Upper lobe of right lung (tissue), 1 donor: Measurements from ENCODE around the gene MRPS23. TPM values are rescaled to one million over a fixed set of nuclear protein-coding genes. Genes with fewer than 3 reads are reported as not detected.

Source experiments
- ATAC-seq: fragments of 200-7000 bp; cut with Tn5 transposase; one replicate; pipeline ENCODE4 v1.9.1; 2020; ENCODE audit warnings: mild to moderate bottlenecking, moderate library complexity
- DNase-seq: peaks from one replicate; pipeline ENCODE4 v3.0.0-alpha.2; 2020
- H3K27ac ChIP-seq: fragments of 200-600 bp; one replicate; pipeline ENCODE4 v1.8.0; 2022
- H3K27me3 ChIP-seq: fragments of 200-600 bp; one replicate; pipeline ENCODE4 v1.8.0; 2022; ENCODE audit warnings: mild to moderate bottlenecking
- H3K36me3 ChIP-seq: fragments of 200-600 bp; one replicate; pipeline ENCODE4 v1.8.0; 2022
- H3K4me1 ChIP-seq: fragments of 200-600 bp; one replicate; pipeline ENCODE4 v1.8.0; 2022
- H3K4me3 ChIP-seq: fragments of 200-600 bp; one replicate; pipeline ENCODE4 v1.8.0; 2022; ENCODE audit warnings: mild to moderate bottlenecking
- H3K9me3 ChIP-seq: fragments of 200-600 bp; one replicate; pipeline ENCODE4 v1.8.0; 2022
- CTCF ChIP-seq: fragments of 200-600 bp; IDR thresholded peaks from one replicate; pipeline ENCODE4 v1.8.0; 2022; ENCODE audit warnings: antibody characterized with exemption
- intact Hi-C: fragments of 100-400 bp; cut with DNase I; formaldehyde crosslinking; loops from one replicate; pipeline ENCODE4 v1.11.0; 2022
- total RNA-seq: library from RNA; stranded (reverse); fragmentation: NEBNext Ultra II Directional; extraction: Animal tissue kit (Norgen Biotek cat#: 25700); gene quantifications from one replicate; pipeline ENCODE4 v1.2.1, GENCODE V29; 2021
- donor health status: DM: no; HTN: yes; CAD: no; lungs with severe emphysema.

MRPS23 gene
- total RNA-seq, 1 donor from 2014 or later, result 36.0 TPM

- TF ChIP-seq CTCF, result no peak
- ATAC-seq (no peak), DNase-seq (no peak)
- Histone ChIP-seq H3K27ac (no peak overlapping the region), H3K4me1 (peaks cover 28% of the 10 kb centered on the region), H3K9me3 (no peaks in the 10 kb centered on the region), H3K27me3 (no peaks in the 10 kb centered on the region), H3K4me3 (no peak overlapping the region), H3K36me3 (peaks cover 6% of the 10 kb centered on the region)
- intact Hi-C loops, result no loop called here
Measured at GRCh38 chr17:57866319-57866718, 16.5 kb upstream of the MRPS23 start.

GRCh38 chr17:57864273-57864672 is 14.4 kb upstream of the MRPS23 start:
- H3K27me3 ChIP-seq, result no peaks in the 10 kb centered on the region
- DNase-seq, result peak; percentile 19
- no peak for TF ChIP-seq CTCF
- intact Hi-C loops, result no loop called here
- H3K9me3 ChIP-seq, result no peaks in the 10 kb centered on the region
- H3K4me3 ChIP-seq, result no peak overlapping the region
- no peak for ATAC-seq
- peaks cover 36% of the 10 kb centered on the region for H3K4me1 ChIP-seq
- H3K27ac ChIP-seq, result no peak overlapping the region
- no peaks in the 10 kb centered on the region for H3K36me3 ChIP-seq

- no peaks in the 10 kb centered on the region for H3K9me3 ChIP-seq
- no peak for ATAC-seq
- no peaks in the 10 kb centered on the region for H3K36me3 ChIP-seq
- intact Hi-C loops, result no loop called here
- no peaks in the 10 kb centered on the region for H3K27me3 ChIP-seq
- peak overlapping the region; percentile 76 for H3K27ac ChIP-seq
- peak; percentile 42 for DNase-seq
- peaks cover 26% of the 10 kb centered on the region for H3K4me1 ChIP-seq
- TF ChIP-seq CTCF, result no peak
- no peak overlapping the region for H3K4me3 ChIP-seq
Measured at GRCh38 chr17:57862694-57863667, 13.1 kb upstream of the MRPS23 start.

- Histone ChIP-seq H3K36me3 (no peaks in the 10 kb centered on the region), H3K27ac (peak overlapping the region; percentile 76), H3K4me1 (peaks cover 22% of the 10 kb centered on the region), H3K27me3 (no peaks in the 10 kb centered on the region), H3K4me3 (peak overlapping the region; percentile 58), H3K9me3 (no peaks in the 10 kb centered on the region)
- peak; percentile 85 for DNase-seq
- ATAC-seq, result peak; percentile 85
- intact Hi-C loops, result no loop called here
- TF ChIP-seq CTCF, result no peak
Measured at GRCh38 chr17:57861790-57862693, 12.2 kb upstream of the MRPS23 start.

GRCh38 chr17:57861000-57861789 is 11.4 kb upstream of the MRPS23 start:
- intact Hi-C loops, result no loop called here
- peak; percentile 82 for DNase-seq
- Histone ChIP-seq H3K36me3 (no peaks in the 10 kb centered on the region), H3K27ac (peak overlapping the region; percentile 76), H3K27me3 (no peaks in the 10 kb centered on the region), H3K9me3 (no peaks in the 10 kb centered on the region), H3K4me3 (peak overlapping the region; percentile 58), H3K4me1 (peaks cover 22% of the 10 kb centered on the region)
- no peak for TF ChIP-seq CTCF
- peak; percentile 80 for ATAC-seq
